Neural cell (in vitro differentiated cells): ENCODE measurements around the gene COL28A1. TPM values are rescaled to one million over a fixed set of nuclear protein-coding genes. Genes with fewer than 3 reads are reported as not detected.

Source experiments
- H2AFZ ChIP-seq: fragments of 200-600, 300-800 bp; sonication (generic), shearing (Covaris generic); 2 replicates; pipeline ENCODE4 v1.6.0; 2014; ENCODE audit warnings: low read depth, mild to moderate bottlenecking, antibody characterized with exemption, low read length, moderate library complexity
- H3F3A ChIP-seq: fragments of 200-600 bp; shearing (Covaris generic); 2 replicates; pipeline ENCODE4 v1.6.1; 2016; ENCODE audit warnings: mild to moderate bottlenecking, moderate library complexity, mixed read lengths, antibody characterized with exemption, low read length; ENCODE audit not compliant: insufficient read depth, poor library complexity, severe bottlenecking
- H3K27ac ChIP-seq: fragments of 200-600, 300-800 bp; sonication (generic), shearing (Covaris generic); 2 replicates; pipeline ENCODE4 v1.5.1; 2014; ENCODE audit warnings: mild to moderate bottlenecking, low read length, moderate library complexity
- H3K27me3 ChIP-seq: fragments of 300-800, 200-600 bp; sonication (generic), shearing (Covaris generic); 2 replicates; pipeline ENCODE4 v1.6.0; 2014; ENCODE audit warnings: mild to moderate bottlenecking, low read depth, low read length, moderate library complexity; ENCODE audit not compliant: insufficient read depth
- H3K36me3 ChIP-seq: fragments of 300-800, 200-600 bp; sonication (generic), shearing (Covaris generic); 2 replicates; pipeline ENCODE4 v1.5.1; 2014; ENCODE audit warnings: mild to moderate bottlenecking, antibody characterized with exemption, low read length, moderate library complexity; ENCODE audit not compliant: insufficient read depth
- H3K4me2 ChIP-seq: fragments of 300-800, 200-600 bp; sonication (generic), shearing (Covaris generic); 2 replicates; pipeline ENCODE4 v1.6.0; 2014; ENCODE audit warnings: mild to moderate bottlenecking, low read length
- H3K4me3 ChIP-seq: fragments of 300-800, 200-600 bp; sonication (generic), shearing (Covaris generic); 2 replicates; pipeline ENCODE4 v1.5.1; 2014; ENCODE audit warnings: mild to moderate bottlenecking, low read length, moderate library complexity
- H3K79me2 ChIP-seq: fragments of 200-600 bp; shearing (Covaris generic); replicated peaks from 2 replicates; pipeline ENCODE4 v1.6.0; 2014; ENCODE audit warnings: mild to moderate bottlenecking, low read length, moderate library complexity; ENCODE audit not compliant: insufficient read depth
- H3K9ac ChIP-seq: fragments of 300-800, 200-600 bp; sonication (generic), shearing (Covaris generic); 2 replicates; pipeline ENCODE4 v1.6.1; 2016; ENCODE audit warnings: mild to moderate bottlenecking, low read length, mixed read lengths
- H3K9me2 ChIP-seq: fragments of 200-600 bp; shearing (Covaris generic); 2 replicates; pipeline ENCODE4 v1.6.1; 2016; ENCODE audit warnings: mild to moderate bottlenecking, low read length, mixed read lengths; ENCODE audit not compliant: insufficient read depth
- H3K9me3 ChIP-seq: fragments of 200-600, 300-800 bp; sonication (generic), shearing (Covaris generic); 2 replicates; pipeline ENCODE4 v1.6.1; 2016; ENCODE audit warnings: mild to moderate bottlenecking, mixed run types, low read length, moderate library complexity, mixed read lengths
- H4K20me1 ChIP-seq: fragments of 200-600 bp; shearing (Covaris generic); 2 replicates; pipeline ENCODE4 v1.6.1; 2016; ENCODE audit warnings: mild to moderate bottlenecking, mixed run types; ENCODE audit not compliant: insufficient read depth
- CTCF ChIP-seq: fragments of 450-650 bp; IDR thresholded peaks from 2 replicates; pipeline ENCODE4 v1.5.1; 2014; ENCODE audit warnings: antibody characterized with exemption, mild to moderate bottlenecking, moderate library complexity; ENCODE audit not compliant: poor library complexity, severe bottlenecking
- EP300 ChIP-seq: fragments of 450-650 bp; conservative IDR thresholded peaks from 2 replicates; pipeline ENCODE4 v1.6.1; 2014; ENCODE audit warnings: antibody characterized with exemption, mild to moderate bottlenecking, moderate library complexity; ENCODE audit not compliant: poor library complexity, severe bottlenecking
- EZH2 ChIP-seq: fragments of 200-600, 300-800 bp; shearing (Covaris generic), sonication (generic); IDR thresholded peaks from 2 replicates; pipeline ENCODE4 v1.6.1; 2014; ENCODE audit warnings: antibody characterized with exemption, low read length, borderline replicate concordance, mild to moderate bottlenecking; ENCODE audit not compliant: insufficient read depth, poor library complexity, severe bottlenecking
- MXI1 ChIP-seq: fragments of 450-650 bp; conservative IDR thresholded peaks from 2 replicates; pipeline ENCODE4 v1.6.1; 2014; ENCODE audit warnings: antibody characterized with exemption, mild to moderate bottlenecking; ENCODE audit not compliant: poor library complexity, severe bottlenecking
- POLR2AphosphoS5 ChIP-seq: IDR thresholded peaks from 2 replicates; pipeline ENCODE4 v1.6.1; 2012
- RAD21 ChIP-seq: fragments of 450-650 bp; conservative IDR thresholded peaks from 2 replicates; pipeline ENCODE4 v1.6.1; 2014; ENCODE audit warnings: antibody characterized with exemption, mild to moderate bottlenecking, moderate library complexity
- REST ChIP-seq: IDR thresholded peaks from 2 replicates; pipeline ENCODE4 v1.6.1; 2012; ENCODE audit warnings: borderline replicate concordance
- SMC3 ChIP-seq: fragments of 450-650 bp; conservative IDR thresholded peaks from 2 replicates; pipeline ENCODE4 v1.6.1; 2014; ENCODE audit warnings: antibody characterized with exemption, mild to moderate bottlenecking, moderate library complexity; ENCODE audit not compliant: poor library complexity
- TAF1 ChIP-seq: IDR thresholded peaks from 2 replicates; pipeline ENCODE4 v1.6.1; 2012; ENCODE audit warnings: low read depth
- polyA plus RNA-seq: library from polyadenylated mRNA; depleted of rRNA; stranded (reverse); fragments of >200 nt; gene quantifications from 2 replicates; pipeline ENCODE4 v1.2.3, GENCODE V29; 2014

Gene COL28A1
- polyA plus RNA-seq, 1 donor from 2014 or later, result 1.0 TPM

GRCh38 chr7:7323352-7323751, 212.3 kb downstream of the COL28A1 start:
- Histone ChIP-seq H3K27ac (no peak overlapping the region), H3K36me3 (no peaks in the 10 kb centered on the region), H3F3A (no peaks in the 10 kb centered on the region), H3K9me2 (no peaks in the 10 kb centered on the region), H3K4me3 (no peak overlapping the region), H4K20me1 (no peaks in the 10 kb centered on the region), H3K79me2 (no peaks in the 10 kb centered on the region), H2AFZ (no peak overlapping the region), H3K9ac (no peak overlapping the region), H3K27me3 (no peaks in the 10 kb centered on the region), H3K9me3 (no peaks in the 10 kb centered on the region), H3K4me2 (no peak overlapping the region)
- no peak for TF ChIP-seq TAF1

GRCh38 chr7:7321681-7322080, 214.0 kb downstream of the COL28A1 start:
- H3F3A ChIP-seq, result no peaks in the 10 kb centered on the region
- H3K4me3 ChIP-seq, result no peak overlapping the region
- no peaks in the 10 kb centered on the region for H3K36me3 ChIP-seq
- no peak overlapping the region for H3K4me2 ChIP-seq
- H4K20me1 ChIP-seq, result no peaks in the 10 kb centered on the region
- no peak overlapping the region for H2AFZ ChIP-seq
- H3K27ac ChIP-seq, result no peak overlapping the region
- no peaks in the 10 kb centered on the region for H3K9me3 ChIP-seq
- H3K79me2 ChIP-seq, result no peaks in the 10 kb centered on the region
- H3K9ac ChIP-seq, result no peak overlapping the region
- no peaks in the 10 kb centered on the region for H3K27me3 ChIP-seq
- TF ChIP-seq CTCF (no peak), EP300 (no peak), EZH2 (no peak), SMC3 (no peak), TAF1 (no peak), RAD21 (no peak), MXI1 (no peak), POLR2AphosphoS5 (no peak), REST (no peak)
- H3K9me2 ChIP-seq, result no peaks in the 10 kb centered on the region

- no peaks in the 10 kb centered on the region for H3F3A ChIP-seq
- no peak overlapping the region for H3K9ac ChIP-seq
- H3K36me3 ChIP-seq, result no peaks in the 10 kb centered on the region
- H4K20me1 ChIP-seq, result no peaks in the 10 kb centered on the region
- H2AFZ ChIP-seq, result no peak overlapping the region
- no peak overlapping the region for H3K4me2 ChIP-seq
- no peaks in the 10 kb centered on the region for H3K79me2 ChIP-seq
- H3K27ac ChIP-seq, result no peak overlapping the region
- no peaks in the 10 kb centered on the region for H3K27me3 ChIP-seq
- no peaks in the 10 kb centered on the region for H3K9me3 ChIP-seq
- H3K9me2 ChIP-seq, result no peaks in the 10 kb centered on the region
- TF ChIP-seq SMC3, result no peak
- TF ChIP-seq EP300, result no peak
- TF ChIP-seq CTCF, result no peak
- no peak for TF ChIP-seq EZH2
- no peak for TF ChIP-seq TAF1
- no peak for TF ChIP-seq RAD21
- TF ChIP-seq MXI1, result no peak
- no peak for TF ChIP-seq REST
- no peak overlapping the region for H3K4me3 ChIP-seq
Measured at GRCh38 chr7:7318601-7319000, 217.1 kb downstream of the COL28A1 start.
